DOHH2 (cell line): ENCODE measurements around the gene PRAME.

Source experiments
- EZH2phosphoT487 ChIP-seq: fragments of 200-600 bp; sonication (generic); IDR thresholded peaks from 2 replicates; pipeline ENCODE4 v1.6.1; 2017; ENCODE audit warnings: borderline replicate concordance, mild to moderate bottlenecking, antibody characterized with exemption, low read length, moderate library complexity, mixed read lengths
- TF ChIP-seq, protein P1 (sequence below): fragments of 200-600 bp; sonication (generic); IDR thresholded peaks from one replicate; pipeline ENCODE4 v1.5.1; 2014; ENCODE audit warnings: antibody characterized with exemption, mild to moderate bottlenecking, low read depth, low read length; ENCODE audit not compliant: poor library complexity, severe bottlenecking

DNA sequence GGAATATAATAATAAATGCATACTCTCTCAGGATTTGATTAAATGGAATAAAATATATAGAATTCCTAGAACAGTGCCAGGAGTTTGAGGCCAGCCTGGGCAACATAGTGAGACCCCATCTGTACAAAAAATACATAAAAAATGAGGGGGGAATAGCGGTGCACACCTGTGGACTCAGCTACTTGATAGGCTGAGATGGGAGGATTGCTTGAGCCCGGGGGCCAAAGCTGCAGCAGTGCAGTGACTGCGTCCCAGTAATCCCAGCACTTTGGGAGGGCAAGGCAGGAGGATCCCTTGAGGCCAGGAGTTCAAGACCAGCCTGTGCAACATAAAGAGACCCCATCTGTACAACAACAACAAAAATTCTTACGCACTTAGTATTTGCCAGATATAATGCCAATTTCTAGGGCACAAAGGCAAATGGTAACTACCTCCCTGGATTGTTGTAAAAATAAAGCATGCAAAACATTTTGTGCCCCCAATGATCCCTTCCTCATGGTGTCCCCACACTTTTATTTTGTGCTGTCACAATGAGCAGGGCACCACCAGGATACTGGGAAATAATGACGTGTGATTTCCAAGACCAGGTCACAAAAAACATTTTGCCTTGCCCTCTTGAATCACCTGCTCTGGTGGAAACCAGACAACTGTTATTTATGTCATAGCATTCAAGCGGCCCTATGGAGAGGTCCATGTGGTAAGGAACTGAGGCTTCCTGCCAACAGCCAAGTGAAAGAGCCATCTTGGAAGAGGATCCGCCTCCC lies 20.7 kb downstream of the PRAME start:
- TF ChIP-seq, protein P1, sequence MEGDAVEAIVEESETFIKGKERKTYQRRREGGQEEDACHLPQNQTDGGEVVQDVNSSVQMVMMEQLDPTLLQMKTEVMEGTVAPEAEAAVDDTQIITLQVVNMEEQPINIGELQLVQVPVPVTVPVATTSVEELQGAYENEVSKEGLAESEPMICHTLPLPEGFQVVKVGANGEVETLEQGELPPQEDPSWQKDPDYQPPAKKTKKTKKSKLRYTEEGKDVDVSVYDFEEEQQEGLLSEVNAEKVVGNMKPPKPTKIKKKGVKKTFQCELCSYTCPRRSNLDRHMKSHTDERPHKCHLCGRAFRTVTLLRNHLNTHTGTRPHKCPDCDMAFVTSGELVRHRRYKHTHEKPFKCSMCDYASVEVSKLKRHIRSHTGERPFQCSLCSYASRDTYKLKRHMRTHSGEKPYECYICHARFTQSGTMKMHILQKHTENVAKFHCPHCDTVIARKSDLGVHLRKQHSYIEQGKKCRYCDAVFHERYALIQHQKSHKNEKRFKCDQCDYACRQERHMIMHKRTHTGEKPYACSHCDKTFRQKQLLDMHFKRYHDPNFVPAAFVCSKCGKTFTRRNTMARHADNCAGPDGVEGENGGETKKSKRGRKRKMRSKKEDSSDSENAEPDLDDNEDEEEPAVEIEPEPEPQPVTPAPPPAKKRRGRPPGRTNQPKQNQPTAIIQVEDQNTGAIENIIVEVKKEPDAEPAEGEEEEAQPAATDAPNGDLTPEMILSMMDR, result no peak
- TF ChIP-seq EZH2phosphoT487, result no peak
